Measurements from ENCODE around the gene CATSPERD. TPM values are rescaled to one million over a fixed set of nuclear protein-coding genes. Genes with fewer than 3 reads are reported as not detected.

CATSPERD gene
- total RNA-seq, 2 donors from 2014 or later = 0.41 TPM; not detected in 1

DNA sequence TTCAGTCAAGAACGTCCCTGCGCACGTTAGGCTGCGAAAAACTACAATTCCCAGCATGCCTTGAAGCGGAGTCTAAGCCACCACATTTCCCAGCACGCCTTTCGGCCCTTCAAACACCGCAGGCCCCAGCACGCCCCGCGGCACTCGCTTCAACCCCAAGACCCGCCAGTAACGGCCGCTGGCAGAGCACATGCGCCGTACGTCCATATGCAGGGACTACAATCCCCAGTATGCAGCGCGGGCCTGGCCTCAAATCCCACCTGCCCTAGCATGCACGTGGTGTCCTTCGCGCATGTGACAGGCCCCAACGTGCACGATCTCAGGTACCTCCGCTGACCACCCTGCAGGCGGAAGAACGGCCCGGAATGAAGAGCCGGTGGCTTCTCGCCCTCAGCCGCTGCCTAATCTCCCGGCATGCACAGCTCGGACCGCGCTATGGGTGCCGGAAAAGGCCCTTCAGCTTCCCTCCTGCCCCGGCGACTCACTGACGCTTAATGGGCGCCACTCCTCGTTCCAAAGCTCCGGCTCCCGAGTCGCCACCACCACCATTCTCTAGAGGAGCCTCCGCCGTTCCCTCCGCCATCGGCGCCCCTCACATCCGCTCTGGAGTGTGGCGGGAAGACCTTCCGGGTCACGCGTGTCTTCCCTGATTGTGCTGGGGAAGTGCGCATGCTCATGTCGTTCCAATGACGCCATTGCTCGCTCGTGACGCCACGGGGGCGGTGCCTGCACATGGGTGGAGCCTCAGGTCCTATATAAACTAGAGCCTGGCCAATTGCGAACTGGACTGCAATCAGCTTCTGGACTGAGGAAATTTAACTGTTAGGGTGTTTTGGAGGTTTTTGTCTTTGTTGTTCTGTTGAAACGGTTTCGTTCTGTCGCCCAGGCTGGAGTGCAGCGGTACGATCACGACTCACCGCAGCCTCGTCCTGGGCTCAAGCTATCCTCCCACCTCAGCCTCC is 70.4 kb downstream of the CATSPERD start, which contains the start of gene DUS3L:
Gene DUS3L (minus strand): TSS at position 605 of the 962 bp plus-strand sequence. CDS start 22 bp downstream, at position 583.
- Histone ChIP-seq H3K36me3 (peaks cover 29% of the 10 kb centered on the region), H3K27ac (peak within 1 kb of the TSS; percentile 89 to 93), H3K27me3 (replicated peaks; ENCODE audit: insufficient read depth) (no peaks in the 10 kb centered on the region), H3K4me3 (peak within 1 kb of the TSS; percentile 81), H3K9me3 (no peaks in the 10 kb centered on the region), H3K4me1 (ENCODE audit: control insufficient read depth in 1 of 2, low read depth in 2 of 2) (peaks cover 5 to 6% of the 10 kb centered on the region in 2 donors)
- ATAC-seq (ENCODE audit: insufficient number of reproducible peaks, low FRiP score, low read depth) (peak; percentile 88), DNase-seq (ENCODE audit: low spot score) (peak; percentile 90)
- TF ChIP-seq, protein P1, sequence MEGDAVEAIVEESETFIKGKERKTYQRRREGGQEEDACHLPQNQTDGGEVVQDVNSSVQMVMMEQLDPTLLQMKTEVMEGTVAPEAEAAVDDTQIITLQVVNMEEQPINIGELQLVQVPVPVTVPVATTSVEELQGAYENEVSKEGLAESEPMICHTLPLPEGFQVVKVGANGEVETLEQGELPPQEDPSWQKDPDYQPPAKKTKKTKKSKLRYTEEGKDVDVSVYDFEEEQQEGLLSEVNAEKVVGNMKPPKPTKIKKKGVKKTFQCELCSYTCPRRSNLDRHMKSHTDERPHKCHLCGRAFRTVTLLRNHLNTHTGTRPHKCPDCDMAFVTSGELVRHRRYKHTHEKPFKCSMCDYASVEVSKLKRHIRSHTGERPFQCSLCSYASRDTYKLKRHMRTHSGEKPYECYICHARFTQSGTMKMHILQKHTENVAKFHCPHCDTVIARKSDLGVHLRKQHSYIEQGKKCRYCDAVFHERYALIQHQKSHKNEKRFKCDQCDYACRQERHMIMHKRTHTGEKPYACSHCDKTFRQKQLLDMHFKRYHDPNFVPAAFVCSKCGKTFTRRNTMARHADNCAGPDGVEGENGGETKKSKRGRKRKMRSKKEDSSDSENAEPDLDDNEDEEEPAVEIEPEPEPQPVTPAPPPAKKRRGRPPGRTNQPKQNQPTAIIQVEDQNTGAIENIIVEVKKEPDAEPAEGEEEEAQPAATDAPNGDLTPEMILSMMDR (IDR thresholded peaks at IDR 0.05) = no peak

DNA sequence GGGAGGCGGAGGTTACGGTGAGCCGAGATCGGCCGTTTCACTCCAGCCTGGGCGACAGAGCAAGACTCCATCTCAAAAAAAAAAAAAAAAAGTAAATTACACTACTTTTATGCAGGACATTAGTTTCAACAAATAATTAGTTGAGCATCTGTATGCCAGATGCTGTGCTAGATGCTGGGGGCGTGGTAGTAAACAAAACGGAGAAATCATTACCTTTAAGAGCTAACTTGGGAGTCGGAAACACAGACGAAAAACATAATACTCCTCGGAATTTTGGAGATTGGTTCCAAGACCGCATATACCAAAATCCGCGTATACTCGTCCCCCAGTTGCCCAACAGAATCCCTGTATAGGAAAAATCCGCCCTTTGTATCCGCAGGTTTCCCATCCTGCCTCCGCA is 71.8 kb downstream of the CATSPERD start:
- Histone ChIP-seq H3K27me3 (replicated peaks; ENCODE audit: insufficient read depth) (no peaks in the 10 kb centered on the region), H3K27ac (no peak overlapping the region), H3K36me3 (peaks cover 17% of the 10 kb centered on the region), H3K4me3 (no peak overlapping the region), H3K9me3 (no peaks in the 10 kb centered on the region), H3K4me1 (ENCODE audit: control insufficient read depth in 1 of 2, low read depth in 2 of 2) (peaks cover 5 to 6% of the 10 kb centered on the region in 2 donors)
- TF ChIP-seq, protein P1 (IDR thresholded peaks at IDR 0.05) = no peak
- ATAC-seq (ENCODE audit: insufficient number of reproducible peaks, low FRiP score, low read depth) (no peak), DNase-seq (ENCODE audit: low spot score) (no peak)

DNA sequence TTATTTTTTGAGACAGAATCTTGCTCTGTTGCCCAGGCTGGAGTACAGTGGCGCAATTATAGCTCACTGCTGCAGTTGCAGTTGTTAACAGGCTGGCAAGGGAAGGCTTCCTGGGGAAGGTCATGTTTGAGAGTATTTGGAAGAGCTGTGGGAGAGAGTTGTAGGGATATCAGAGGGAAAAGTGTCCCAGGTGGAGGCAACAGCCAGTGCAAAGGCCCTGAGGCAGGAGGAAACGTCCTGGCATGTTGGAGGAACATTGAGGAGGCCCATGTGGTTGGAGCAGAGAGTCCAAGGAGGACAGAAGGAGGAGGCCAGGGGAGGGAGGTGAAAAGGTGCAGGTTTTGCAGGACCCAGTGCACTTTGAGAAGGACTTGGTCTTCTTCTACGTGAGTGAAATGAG is 72.8 kb downstream of the CATSPERD start:
- Histone ChIP-seq H3K27me3 (replicated peaks; ENCODE audit: insufficient read depth) (no peaks in the 10 kb centered on the region), H3K4me1 (ENCODE audit: control insufficient read depth in 1 of 2, low read depth in 2 of 2) (peaks cover 5 to 6% of the 10 kb centered on the region in 2 donors), H3K4me3 (no peak overlapping the region), H3K27ac (no peak overlapping the region), H3K9me3 (no peaks in the 10 kb centered on the region), H3K36me3 (peaks cover 15% of the 10 kb centered on the region)
- TF ChIP-seq, protein P1 (IDR thresholded peaks at IDR 0.05) = no peak
- DNase-seq (ENCODE audit: low spot score) = no peak
- no peak for ATAC-seq (ENCODE audit: insufficient number of reproducible peaks, low FRiP score, low read depth)

DNA sequence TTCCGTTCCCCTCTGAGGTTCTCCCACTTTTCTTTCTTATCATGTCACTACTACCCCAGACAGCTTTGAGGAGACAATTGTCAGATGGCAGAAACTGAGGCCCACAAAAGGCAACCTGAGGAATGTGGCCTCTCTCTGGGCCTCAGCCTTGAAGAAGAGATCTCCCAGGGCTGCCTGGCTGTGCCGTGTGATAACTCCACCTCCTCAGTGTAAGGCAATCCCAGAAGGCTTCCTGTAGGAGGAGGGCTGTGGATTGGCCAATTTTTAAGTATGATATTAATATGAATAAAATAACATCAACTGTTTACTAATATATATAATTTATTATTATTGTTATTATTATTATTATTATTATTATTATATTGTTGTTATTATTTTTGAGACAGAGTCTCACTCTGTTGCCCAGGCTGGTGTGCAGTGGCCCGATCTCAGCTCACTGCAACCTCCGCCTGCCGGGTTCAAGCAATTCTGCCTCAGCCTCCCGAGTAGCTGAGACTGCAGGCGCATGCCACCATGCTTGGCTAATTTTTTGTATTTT is 75.0 kb downstream of the CATSPERD start:
- no peak for ATAC-seq (ENCODE audit: insufficient number of reproducible peaks, low FRiP score, low read depth)
- no peak overlapping the region for H3K27ac ChIP-seq
- no peak overlapping the region for H3K4me3 ChIP-seq
- H3K4me1 ChIP-seq (ENCODE audit: control insufficient read depth in 1 of 2, low read depth in 2 of 2) = no peaks in the 10 kb centered on the region
- TF ChIP-seq, protein P1 (IDR thresholded peaks at IDR 0.05) = no peak
- no peaks in the 10 kb centered on the region for H3K27me3 ChIP-seq (replicated peaks; ENCODE audit: insufficient read depth)
- H3K36me3 ChIP-seq = no peaks in the 10 kb centered on the region
- no peak for DNase-seq (ENCODE audit: low spot score)
- no peaks in the 10 kb centered on the region for H3K9me3 ChIP-seq

DNA sequence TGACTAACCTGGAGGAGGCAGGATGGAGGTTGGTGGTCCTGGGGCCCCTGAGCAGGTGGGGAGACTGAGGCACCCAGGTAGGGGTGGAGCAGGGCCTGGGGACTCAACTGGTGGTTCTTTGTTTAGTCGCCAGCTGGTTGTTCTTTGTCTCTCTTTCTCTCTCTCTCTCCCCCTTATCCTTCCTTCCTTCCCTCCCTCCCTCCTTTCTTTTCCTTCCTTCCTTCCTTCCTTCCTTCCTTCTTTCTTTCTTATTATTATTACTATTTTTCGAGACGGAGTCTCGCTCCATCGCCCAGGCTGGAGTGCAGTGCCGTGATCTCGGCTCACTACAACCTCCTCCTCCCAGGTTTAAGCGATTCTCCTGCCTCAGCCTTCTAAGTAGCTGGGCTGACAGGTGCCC is 77.8 kb downstream of the CATSPERD start:
- H3K4me3 ChIP-seq = no peak overlapping the region
- H3K9me3 ChIP-seq = no peaks in the 10 kb centered on the region
- peaks cover 11% of the 10 kb centered on the region for H3K27me3 ChIP-seq (replicated peaks; ENCODE audit: insufficient read depth)
- H3K4me1 ChIP-seq (ENCODE audit: control insufficient read depth in 1 of 2, low read depth in 2 of 2) = no peaks in the 10 kb centered on the region
- no peaks in the 10 kb centered on the region for H3K36me3 ChIP-seq
- TF ChIP-seq, protein P1 (IDR thresholded peaks at IDR 0.05) = no peak
- ATAC-seq (ENCODE audit: insufficient number of reproducible peaks, low FRiP score, low read depth) (no peak), DNase-seq (ENCODE audit: low spot score) (no peak)
- no peak overlapping the region for H3K27ac ChIP-seq

Data from thoracic aorta (tissue), 2 donors.